Panc1 (cell line): Measurements from ENCODE around the gene SEC11A.

Experiments
- POLR2AphosphoS5 ChIP-seq: IDR thresholded peaks from 2 replicates; pipeline ENCODE4 v1.6.1; 2012; ENCODE audit warnings: mild to moderate bottlenecking, low read depth, low read length, moderate library complexity
- REST ChIP-seq, 2 experiments: IDR thresholded peaks; 2 replicates each; pipeline ENCODE4 v1.6.1; 2011 to 2012; ENCODE audit warnings: low read depth in 2 of 2, control low read depth in 1 of 2, low read length in 1 of 2, mild to moderate bottlenecking in 1 of 2, moderate library complexity in 1 of 2; ENCODE audit not compliant: insufficient read depth in 1 of 2
- SIN3A ChIP-seq: IDR thresholded peaks from 2 replicates; pipeline ENCODE4 v1.6.1; 2012; ENCODE audit warnings: low read depth, mild to moderate bottlenecking, low read length, moderate library complexity, borderline replicate concordance; ENCODE audit not compliant: insufficient read depth
- TF ChIP-seq, protein P1 (sequence below): fragments of 450-650 bp; IDR thresholded peaks from 2 replicates; pipeline ENCODE4 v1.5.1; 2017; ENCODE audit warnings: mild to moderate bottlenecking

- TF ChIP-seq REST (IDR thresholded peaks at IDR 0.05; ENCODE audit: insufficient read depth in 1 of 2, low read depth in 2 of 2, low read length in 1 of 2): no peak
- TF ChIP-seq, protein P1, sequence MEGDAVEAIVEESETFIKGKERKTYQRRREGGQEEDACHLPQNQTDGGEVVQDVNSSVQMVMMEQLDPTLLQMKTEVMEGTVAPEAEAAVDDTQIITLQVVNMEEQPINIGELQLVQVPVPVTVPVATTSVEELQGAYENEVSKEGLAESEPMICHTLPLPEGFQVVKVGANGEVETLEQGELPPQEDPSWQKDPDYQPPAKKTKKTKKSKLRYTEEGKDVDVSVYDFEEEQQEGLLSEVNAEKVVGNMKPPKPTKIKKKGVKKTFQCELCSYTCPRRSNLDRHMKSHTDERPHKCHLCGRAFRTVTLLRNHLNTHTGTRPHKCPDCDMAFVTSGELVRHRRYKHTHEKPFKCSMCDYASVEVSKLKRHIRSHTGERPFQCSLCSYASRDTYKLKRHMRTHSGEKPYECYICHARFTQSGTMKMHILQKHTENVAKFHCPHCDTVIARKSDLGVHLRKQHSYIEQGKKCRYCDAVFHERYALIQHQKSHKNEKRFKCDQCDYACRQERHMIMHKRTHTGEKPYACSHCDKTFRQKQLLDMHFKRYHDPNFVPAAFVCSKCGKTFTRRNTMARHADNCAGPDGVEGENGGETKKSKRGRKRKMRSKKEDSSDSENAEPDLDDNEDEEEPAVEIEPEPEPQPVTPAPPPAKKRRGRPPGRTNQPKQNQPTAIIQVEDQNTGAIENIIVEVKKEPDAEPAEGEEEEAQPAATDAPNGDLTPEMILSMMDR: no peak
- TF ChIP-seq SIN3A: no peak
- TF ChIP-seq POLR2AphosphoS5: no peak
Measured at GRCh38 chr15:84762840-84763572, 47.1 kb upstream of the SEC11A start.
